ENCODE results near the gene EGLN3. TPM values are rescaled to one million over a fixed set of nuclear protein-coding genes. Genes with fewer than 3 reads are reported as not detected.

Gene EGLN3
- polyA plus RNA-seq, 4 donors, result 13.0 to 18.6 (median 14.6) TPM

GRCh38 chr14:33916663-33917565 is 34.0 kb downstream of the EGLN3 start:
- DNase-seq (ENCODE audit: low read depth in 4 of 4, low spot score in 2 of 4), result no peak

- DNase-seq (ENCODE audit: low read depth in 4 of 4, low spot score in 2 of 4), result no peak
Observed at GRCh38 chr14:33915682-33916081, 35.2 kb downstream of the EGLN3 start.

- DNase-seq (ENCODE audit: low read depth in 4 of 4, low spot score in 2 of 4), result no peak
Observed at GRCh38 chr14:33914676-33915516, 36.0 kb downstream of the EGLN3 start.

GRCh38 chr14:33911046-33911445 is 39.8 kb downstream of the EGLN3 start:
- no peak for DNase-seq (ENCODE audit: low read depth in 4 of 4, low spot score in 2 of 4)

- no peak for DNase-seq (ENCODE audit: low read depth in 4 of 4, low spot score in 2 of 4)
Observed at GRCh38 chr14:33910435-33910834, 40.4 kb downstream of the EGLN3 start.

GRCh38 chr14:33909380-33910084 is 41.3 kb downstream of the EGLN3 start:
- no peak for DNase-seq (ENCODE audit: low read depth in 4 of 4, low spot score in 2 of 4)

GRCh38 chr14:33908540-33909223 is 42.2 kb downstream of the EGLN3 start:
- no peak for DNase-seq (ENCODE audit: low read depth in 4 of 4, low spot score in 2 of 4)

- no peak for DNase-seq (ENCODE audit: low read depth in 4 of 4, low spot score in 2 of 4)
Observed at GRCh38 chr14:33906968-33907367, 43.9 kb downstream of the EGLN3 start.

GRCh38 chr14:33904609-33905008 is 46.3 kb downstream of the EGLN3 start:
- DNase-seq (ENCODE audit: low read depth in 4 of 4, low spot score in 2 of 4), result no peak

GRCh38 chr14:33903369-33903768 is 47.5 kb downstream of the EGLN3 start:
- no peak for DNase-seq (ENCODE audit: low read depth in 4 of 4, low spot score in 2 of 4)

GRCh38 chr14:33902363-33902762 is 48.5 kb downstream of the EGLN3 start:
- DNase-seq (ENCODE audit: low read depth in 4 of 4, low spot score in 2 of 4), result no peak

GRCh38 chr14:33901426-33902155 is 49.3 kb downstream of the EGLN3 start:
- no peak for DNase-seq (ENCODE audit: low read depth in 4 of 4, low spot score in 2 of 4)

GRCh38 chr14:33900706-33901105 is 50.2 kb downstream of the EGLN3 start:
- no peak for DNase-seq (ENCODE audit: low read depth in 4 of 4, low spot score in 2 of 4)

- DNase-seq (ENCODE audit: low read depth in 4 of 4, low spot score in 2 of 4), result no peak
Observed at GRCh38 chr14:33899723-33900341, 51.0 kb downstream of the EGLN3 start.

GRCh38 chr14:33897878-33898535 is 52.9 kb downstream of the EGLN3 start:
- no peak for DNase-seq (ENCODE audit: low read depth in 4 of 4, low spot score in 2 of 4)

- DNase-seq (ENCODE audit: low read depth in 4 of 4, low spot score in 2 of 4), result no peak
Observed at GRCh38 chr14:33897382-33897781, 53.5 kb downstream of the EGLN3 start.

GRCh38 chr14:33894339-33894738 is 56.5 kb downstream of the EGLN3 start:
- no peak for DNase-seq (ENCODE audit: low read depth in 4 of 4, low spot score in 2 of 4)

- no peak for DNase-seq (ENCODE audit: low read depth in 4 of 4, low spot score in 2 of 4)
Observed at GRCh38 chr14:33891700-33892099, 59.2 kb downstream of the EGLN3 start.

- DNase-seq (ENCODE audit: low read depth in 4 of 4, low spot score in 2 of 4), result no peak
Observed at GRCh38 chr14:33884916-33885315, 66.0 kb downstream of the EGLN3 start.

Measured in left renal cortex interstitium (tissue), 4 donors.